Measurements from ENCODE around the gene RPRD1A.
"Not testable (repeated sequence)": the region's sequence is repeated elsewhere in the genome, so short reads cannot be mapped to it uniquely, and the experiment has no call there.

The RPRD1A gene

DNA sequence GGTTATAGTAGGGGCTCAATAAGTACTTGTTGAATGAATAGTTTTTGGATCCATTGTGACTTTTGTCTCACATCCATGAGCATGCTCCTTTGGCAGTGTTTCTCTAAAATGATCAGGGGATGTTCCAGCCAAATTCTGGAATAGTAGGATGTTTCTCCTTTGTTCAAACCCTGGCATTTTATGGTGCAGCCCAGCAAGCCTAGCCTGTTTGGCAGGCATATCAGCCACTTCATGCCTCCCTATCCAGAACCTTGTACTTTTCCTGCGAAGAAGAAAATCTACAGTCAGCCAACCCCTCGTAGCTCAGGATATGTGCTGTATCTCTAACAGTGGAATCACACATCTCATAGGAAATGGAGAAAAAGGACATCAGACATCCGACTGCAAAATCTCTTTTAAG is 27.1 kb upstream of the RPRD1A start:
- TF ChIP-seq, protein P1, sequence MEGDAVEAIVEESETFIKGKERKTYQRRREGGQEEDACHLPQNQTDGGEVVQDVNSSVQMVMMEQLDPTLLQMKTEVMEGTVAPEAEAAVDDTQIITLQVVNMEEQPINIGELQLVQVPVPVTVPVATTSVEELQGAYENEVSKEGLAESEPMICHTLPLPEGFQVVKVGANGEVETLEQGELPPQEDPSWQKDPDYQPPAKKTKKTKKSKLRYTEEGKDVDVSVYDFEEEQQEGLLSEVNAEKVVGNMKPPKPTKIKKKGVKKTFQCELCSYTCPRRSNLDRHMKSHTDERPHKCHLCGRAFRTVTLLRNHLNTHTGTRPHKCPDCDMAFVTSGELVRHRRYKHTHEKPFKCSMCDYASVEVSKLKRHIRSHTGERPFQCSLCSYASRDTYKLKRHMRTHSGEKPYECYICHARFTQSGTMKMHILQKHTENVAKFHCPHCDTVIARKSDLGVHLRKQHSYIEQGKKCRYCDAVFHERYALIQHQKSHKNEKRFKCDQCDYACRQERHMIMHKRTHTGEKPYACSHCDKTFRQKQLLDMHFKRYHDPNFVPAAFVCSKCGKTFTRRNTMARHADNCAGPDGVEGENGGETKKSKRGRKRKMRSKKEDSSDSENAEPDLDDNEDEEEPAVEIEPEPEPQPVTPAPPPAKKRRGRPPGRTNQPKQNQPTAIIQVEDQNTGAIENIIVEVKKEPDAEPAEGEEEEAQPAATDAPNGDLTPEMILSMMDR (conservative IDR thresholded peaks at IDR 0.05; ENCODE audit: low read depth, low read length), result no peak
- no peak overlapping the region for H3K4me3 ChIP-seq (ENCODE audit: low read depth, low read length)
- no peak for DNase-seq (ENCODE audit: low read depth)

DNA sequence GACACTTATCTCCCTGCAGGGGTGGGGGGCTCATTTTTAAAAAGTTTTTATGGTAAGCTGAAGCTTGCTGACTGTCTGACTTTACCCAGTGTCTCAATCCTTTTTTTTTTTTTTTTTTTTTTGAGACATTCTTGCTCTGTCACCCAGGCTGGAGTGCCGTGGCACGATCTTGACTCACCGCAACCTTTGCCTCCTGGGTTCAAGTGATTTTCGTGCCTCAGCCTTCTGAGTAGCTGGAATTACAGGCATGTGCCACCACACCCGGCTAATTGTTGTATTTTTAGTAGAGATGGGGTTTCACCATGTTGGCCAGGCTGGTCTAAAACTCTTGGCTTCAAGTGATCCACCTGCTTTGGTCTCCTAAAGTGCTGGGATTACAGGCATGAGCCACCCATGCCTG is 24.8 kb upstream of the RPRD1A start:
- not testable (repeated sequence) for H3K4me3 ChIP-seq (ENCODE audit: low read depth, low read length); DNase-seq (ENCODE audit: low read depth)

DNA sequence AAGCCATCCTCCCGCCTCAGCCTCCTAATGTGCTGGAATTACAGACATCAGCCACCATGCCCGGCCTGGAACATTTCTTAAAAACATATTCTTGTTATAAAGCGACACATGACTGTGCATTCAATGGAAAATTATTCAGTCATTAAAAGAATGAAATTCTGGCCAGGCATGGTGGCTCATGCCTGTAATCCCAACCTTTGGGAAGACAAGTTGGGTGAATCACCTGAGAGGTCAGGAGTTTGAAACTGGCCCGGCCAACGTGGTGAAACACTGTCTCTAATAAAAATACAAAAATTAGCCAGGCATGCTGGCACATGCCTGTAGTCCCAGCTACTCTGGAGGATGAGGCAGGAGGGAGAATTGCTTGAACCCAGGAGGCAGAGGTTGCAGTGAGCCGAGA is 21.6 kb upstream of the RPRD1A start:
- no peak for DNase-seq (ENCODE audit: low read depth)
- TF ChIP-seq, protein P1 (conservative IDR thresholded peaks at IDR 0.05; ENCODE audit: low read depth, low read length), result no peak
- H3K4me3 ChIP-seq (ENCODE audit: low read depth, low read length), result no peak overlapping the region

DNA sequence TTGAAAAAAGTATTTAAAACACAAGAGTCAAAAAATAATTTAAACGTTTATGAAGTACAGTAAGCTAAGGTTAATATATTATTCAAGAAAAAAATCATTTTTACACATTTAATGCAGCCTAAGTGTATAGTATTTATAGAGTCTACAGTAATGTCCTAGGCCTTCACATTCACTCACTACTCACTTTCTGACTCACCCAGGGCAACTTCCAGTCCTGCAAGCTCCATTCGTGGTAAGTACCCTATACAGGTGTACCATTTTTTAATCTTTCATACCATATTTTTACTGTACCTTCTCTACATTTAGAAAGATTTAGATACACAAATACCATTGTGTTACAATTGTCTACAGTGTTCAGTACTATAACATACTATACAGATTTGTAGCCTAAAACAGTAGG is 20.9 kb upstream of the RPRD1A start:
- TF ChIP-seq, protein P1 (conservative IDR thresholded peaks at IDR 0.05; ENCODE audit: low read depth, low read length), result no peak
- H3K4me3 ChIP-seq (ENCODE audit: low read depth, low read length), result no peak overlapping the region
- no peak for DNase-seq (ENCODE audit: low read depth)

DNA sequence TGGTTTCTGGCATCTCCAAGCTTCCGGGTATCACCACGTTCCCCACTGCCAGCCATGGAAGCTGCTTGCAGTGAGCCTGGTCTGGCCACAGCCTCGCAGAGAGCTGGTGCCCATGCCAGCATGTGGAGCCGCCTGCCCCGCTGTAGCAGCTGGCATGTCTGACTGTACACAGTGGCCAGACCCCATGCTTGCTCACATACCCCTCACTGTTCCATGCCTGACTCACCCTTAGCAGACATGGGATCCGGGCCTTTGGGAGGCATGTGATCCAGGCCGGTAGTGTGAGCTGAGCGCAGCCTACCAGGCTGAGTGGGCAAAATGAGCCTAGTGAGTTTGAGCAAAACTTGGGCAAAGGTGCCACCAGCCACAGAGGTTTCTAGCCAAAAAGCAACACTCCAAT is 18.8 kb upstream of the RPRD1A start:
- no peak overlapping the region for H3K4me3 ChIP-seq (ENCODE audit: low read depth, low read length)
- TF ChIP-seq, protein P1 (conservative IDR thresholded peaks at IDR 0.05; ENCODE audit: low read depth, low read length), result no peak
- no peak for DNase-seq (ENCODE audit: low read depth)

DNA sequence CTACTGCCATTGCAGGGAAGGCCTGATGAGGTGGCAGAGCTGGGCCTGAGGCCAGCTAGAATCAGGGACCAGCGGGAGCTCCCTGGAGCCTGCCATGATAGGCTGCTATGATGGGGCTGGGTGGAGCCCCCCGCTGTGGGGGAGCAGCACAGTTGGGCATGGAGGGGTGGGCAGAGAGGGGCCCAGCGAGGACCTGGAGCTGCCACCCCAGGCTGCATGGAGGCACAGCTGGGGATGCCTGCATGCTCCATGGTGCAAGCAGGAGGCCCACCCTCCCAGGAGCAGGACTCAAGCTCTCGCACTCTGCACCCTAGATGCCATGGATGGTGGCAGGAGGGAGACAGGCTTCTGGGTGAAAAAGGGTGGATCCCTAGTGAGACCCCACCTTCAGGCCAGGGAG is 17.8 kb upstream of the RPRD1A start:
- no peak overlapping the region for H3K4me3 ChIP-seq (ENCODE audit: low read depth, low read length)
- DNase-seq (ENCODE audit: low read depth), result no peak
- TF ChIP-seq, protein P1 (conservative IDR thresholded peaks at IDR 0.05; ENCODE audit: low read depth, low read length), result no peak

DNA sequence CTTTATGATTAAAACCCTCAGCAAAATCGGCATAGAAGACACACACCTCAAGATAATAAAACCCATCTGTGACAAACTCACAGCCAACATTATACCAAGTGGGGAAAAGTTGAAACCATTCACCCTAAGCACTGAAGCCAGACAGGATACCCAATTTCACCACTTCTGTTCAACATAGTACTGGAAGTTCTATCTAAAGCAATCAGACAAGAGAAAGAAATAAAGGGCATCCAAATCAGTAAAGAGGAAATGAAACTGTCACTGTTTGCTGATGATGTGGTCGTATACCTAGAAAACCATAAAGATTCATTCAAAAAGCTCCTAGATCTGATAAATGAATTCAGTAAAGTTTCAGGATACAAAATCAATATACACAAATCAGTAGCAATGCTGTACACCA is 16.4 kb upstream of the RPRD1A start:
- DNase-seq (ENCODE audit: low read depth), result no peak
- H3K4me3 ChIP-seq (ENCODE audit: low read depth, low read length), result no peak overlapping the region
- TF ChIP-seq, protein P1 (conservative IDR thresholded peaks at IDR 0.05; ENCODE audit: low read depth, low read length), result no peak

DNA sequence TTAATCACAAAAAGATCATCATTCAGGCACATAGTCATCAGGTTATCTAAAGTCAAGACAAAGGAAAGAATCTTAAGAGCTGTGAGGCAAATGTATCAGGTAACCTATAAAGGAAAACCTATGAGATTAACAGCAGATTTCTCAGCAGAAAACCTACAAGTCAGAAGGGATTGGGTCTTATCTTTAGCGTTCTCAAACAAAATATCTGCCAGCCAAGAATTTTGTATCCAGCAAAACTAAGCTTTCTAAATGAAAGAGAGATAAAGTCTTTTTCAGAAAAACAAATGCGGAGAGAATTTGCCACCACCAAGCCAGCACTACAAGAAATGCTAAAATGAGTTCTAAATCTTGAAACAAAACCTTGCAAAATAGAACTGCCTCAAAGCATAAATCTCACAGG is 13.8 kb upstream of the RPRD1A start:
- DNase-seq (ENCODE audit: low read depth), result not testable (repeated sequence)

More for the DNA sequence above, 13.8 kb upstream of the RPRD1A start:
- not testable (repeated sequence) for H3K4me3 ChIP-seq (ENCODE audit: low read depth, low read length)

Measured in choroid plexus epithelial cell (primary cell).